Lower leg skin (tissue), 4 donors: ENCODE results near the gene PLCG2. TPM values are rescaled to one million over a fixed set of nuclear protein-coding genes. Genes with fewer than 3 reads are reported as not detected.

Source experiments
- DNase-seq, 2 donors: peaks; one replicate each; pipeline ENCODE4 v3.0.0-alpha.2; 2019; ENCODE audit warnings: low spot score in 2 of 2
- H3K4me3 ChIP-seq: fragments of 200-600 bp; sonication (generic); 2 replicates; pipeline ENCODE4 v1.5.1; 2017; ENCODE audit warnings: mild to moderate bottlenecking, low read depth; ENCODE audit not compliant: poor library complexity, severe bottlenecking
- CTCF ChIP-seq, 3 donors: fragments of 450-650 bp; IDR thresholded peaks; one replicate each; pipeline ENCODE4 v1.5.1; 2016; ENCODE audit warnings: antibody characterized with exemption in 3 of 3, mild to moderate bottlenecking in 3 of 3, moderate library complexity in 2 of 3
- POLR2A ChIP-seq, 2 donors: fragments of 450-650 bp; IDR thresholded peaks; one replicate each; pipeline ENCODE4 v1.6.1; 2016 to 2017; ENCODE audit warnings: antibody characterized with exemption in 2 of 2, mild to moderate bottlenecking in 1 of 2, moderate library complexity in 1 of 2
- WGBS, 2 donors: methylation state at CpG; one replicate each; pipeline ENCODE4 v1.1.5; 2018; 5-methylcytosine and 5-hydroxymethylcytosine counted together
- intact Hi-C: fragments of 100-400 bp; cut with DNase I; formaldehyde crosslinking; loops from one replicate; pipeline ENCODE4 v1.15.0; 2023; ENCODE audit warnings: low total_unique reads
- total RNA-seq, 4 donors: library from RNA; depleted of rRNA; stranded (reverse); fragments of >200 nt; gene quantifications; one replicate each; pipeline ENCODE4 v1.1.0, GENCODE V29; 2016

PLCG2 gene
- total RNA-seq, 4 donors from 2014 or later, result 7.0 to 14.1 (median 10.2) TPM

DNA sequence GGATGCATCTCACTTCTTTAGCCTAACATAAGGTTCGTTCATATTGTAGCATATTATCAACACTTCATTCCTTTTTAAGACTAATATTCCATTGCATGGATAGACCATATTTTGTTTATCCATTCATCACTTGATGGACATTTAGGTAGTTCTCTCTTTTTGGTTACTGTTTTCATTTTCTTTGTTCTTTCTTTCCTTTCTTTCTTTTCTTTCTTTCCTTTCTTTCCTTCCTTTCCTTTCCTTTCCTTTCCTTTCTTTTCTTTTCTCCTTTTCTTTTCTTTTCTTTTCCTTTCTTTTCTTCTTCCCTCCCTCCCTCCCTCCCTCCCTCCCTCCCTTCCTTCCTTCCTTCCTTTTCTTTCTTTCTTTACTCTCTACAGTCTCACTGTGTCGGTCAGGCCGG is 24.2 kb downstream of the PLCG2 start:
- TF ChIP-seq CTCF (IDR thresholded peaks at IDR 0.05), result no peak
- TF ChIP-seq POLR2A (IDR thresholded peaks at IDR 0.05), result no peak
- intact Hi-C loops, result no loop called here
- DNase-seq, result no peak
- WGBS, 2 donors, result 97 to 100% methylated on average over 3 of the region's 3 CpGs
- H3K4me3 ChIP-seq, result no peak overlapping the region

DNA sequence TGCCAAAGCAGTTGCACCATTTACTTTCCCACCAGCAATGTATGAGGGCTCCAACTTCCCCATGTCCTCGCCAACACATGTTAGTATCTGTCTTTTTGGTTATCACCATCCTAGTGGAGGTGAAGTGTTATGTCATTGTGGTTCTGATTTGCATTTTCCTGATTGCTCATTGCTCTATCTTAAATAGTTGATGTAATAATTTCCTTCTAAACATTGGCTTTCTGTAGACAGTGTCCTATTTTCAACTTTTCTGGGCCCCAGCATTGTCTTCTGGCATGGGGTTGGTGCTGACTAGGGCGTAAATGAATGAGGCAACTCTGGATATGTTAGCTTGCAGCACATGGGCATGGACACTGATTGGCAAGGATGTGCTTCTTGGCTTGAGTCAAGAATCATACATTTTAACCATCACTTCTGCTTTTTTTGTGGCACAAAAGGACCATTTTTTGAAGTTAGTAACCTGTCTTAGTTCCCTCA is 25.1 kb downstream of the PLCG2 start:
- intact Hi-C loops, result no loop called here
- DNase-seq, result no peak
- WGBS, 2 donors, result 82 to 83% methylated on average over 2 of the region's 2 CpGs
- TF ChIP-seq POLR2A (IDR thresholded peaks at IDR 0.05), result no peak
- no peak for TF ChIP-seq CTCF (IDR thresholded peaks at IDR 0.05)
- no peak overlapping the region for H3K4me3 ChIP-seq

- WGBS, 2 donors, result 86 to 92% methylated on average over 6 of the region's 6 CpGs
- no peak for TF ChIP-seq POLR2A (IDR thresholded peaks at IDR 0.05)
- no peak for TF ChIP-seq CTCF (IDR thresholded peaks at IDR 0.05)
- no peak overlapping the region for H3K4me3 ChIP-seq
- intact Hi-C loops, result no loop called here
- no peak for DNase-seq
These were observed 27.6 kb downstream of the PLCG2 start for GRCh38 chr16:81806696-81807095.

GRCh38 chr16:81807767-81808358 is 28.8 kb downstream of the PLCG2 start:
- intact Hi-C loops, result no loop called here
- WGBS, 2 donors, result 67 to 73% methylated on average over 4 of the region's 4 CpGs
- TF ChIP-seq CTCF (IDR thresholded peaks at IDR 0.05), result no peak
- TF ChIP-seq POLR2A (IDR thresholded peaks at IDR 0.05), result no peak

DNA sequence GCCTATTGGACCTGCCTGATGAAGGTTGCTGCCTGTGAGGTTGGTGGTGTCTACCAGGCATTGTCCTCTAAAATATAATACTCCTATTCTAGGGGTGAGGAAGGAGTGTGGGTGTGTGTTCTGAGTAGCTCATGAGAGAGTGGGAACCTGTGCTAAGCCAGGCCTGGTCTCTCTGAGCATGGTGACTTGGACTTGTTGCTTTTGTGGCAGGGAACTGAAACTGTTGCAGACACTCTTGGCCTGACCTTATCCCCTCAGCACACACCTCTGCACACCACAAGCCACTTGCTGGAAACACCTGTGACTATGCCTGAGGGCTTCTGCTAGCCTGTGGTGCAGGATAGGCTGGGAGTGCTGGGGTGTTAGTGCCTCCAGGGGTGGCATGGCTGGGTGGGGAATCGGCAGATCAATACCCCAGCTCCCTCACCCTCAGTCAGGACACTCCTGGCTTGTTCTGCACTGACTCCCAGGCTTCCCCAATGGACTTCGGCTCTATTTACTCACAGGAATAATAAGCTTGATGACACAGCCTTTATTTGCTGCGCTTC is 29.9 kb downstream of the PLCG2 start:
- no peak for DNase-seq
- intact Hi-C loops, result no loop called here
- no peak for TF ChIP-seq POLR2A (IDR thresholded peaks at IDR 0.05)
- no peak for TF ChIP-seq CTCF (IDR thresholded peaks at IDR 0.05)
- 75 to 82% methylated on average over 3 of the region's 3 CpGs for WGBS, 2 donors
- H3K4me3 ChIP-seq, result no peak overlapping the region

More at GRCh38 chr16:81807767-81808358, 28.8 kb downstream of the PLCG2 start:
- DNase-seq, result no peak
- H3K4me3 ChIP-seq, result no peak overlapping the region

- no peak for TF ChIP-seq CTCF (IDR thresholded peaks at IDR 0.05)
- TF ChIP-seq POLR2A (IDR thresholded peaks at IDR 0.05), result no peak
- H3K4me3 ChIP-seq, result no peak overlapping the region
- intact Hi-C loops, result no loop called here
- no peak for DNase-seq
- WGBS, 2 donors, result 65 to 75% methylated on average over 4 of the region's 4 CpGs
These were observed 30.5 kb downstream of the PLCG2 start for GRCh38 chr16:81809567-81809966.
